Liver (tissue), 3 donors: Measurements from ENCODE around the gene NISCH.

ENCODE experiments used
- EGR1 ChIP-seq, 2 donors: IDR thresholded peaks; 2 replicates each; pipeline ENCODE4 v1.6.1; 2016 to 2018; ENCODE audit warnings: antibody characterized with exemption in 2 of 2, low read depth in 2 of 2
- FOXA1 ChIP-seq: IDR thresholded peaks from 2 replicates; pipeline ENCODE4 v1.6.1; 2016; ENCODE audit warnings: antibody characterized with exemption
- GABPA ChIP-seq, 2 donors: IDR thresholded peaks in 1 of 2; conservative IDR thresholded peaks in 1 of 2; 2 replicates each; pipeline ENCODE4 v1.6.1; 2016; ENCODE audit warnings: antibody characterized with exemption in 2 of 2, mild to moderate bottlenecking in 1 of 2, moderate library complexity in 1 of 2
- HNF4A ChIP-seq, 2 donors: conservative IDR thresholded peaks; 2 replicates each; pipeline ENCODE4 v1.6.1; 2016; ENCODE audit warnings: antibody characterized with exemption in 2 of 2, mild to moderate bottlenecking in 2 of 2
- JUND ChIP-seq, 2 donors: IDR thresholded peaks; 2 replicates each; pipeline ENCODE4 v1.6.1; 2016; ENCODE audit warnings: antibody characterized with exemption in 2 of 2
- RAD21 ChIP-seq, 2 donors: IDR thresholded peaks; 2 replicates each; pipeline ENCODE4 v1.6.1; 2016; ENCODE audit warnings: antibody characterized with exemption in 2 of 2, mild to moderate bottlenecking in 2 of 2
- REST ChIP-seq: IDR thresholded peaks from 2 replicates; pipeline ENCODE4 v1.6.1; 2016; ENCODE audit warnings: antibody characterized with exemption, mild to moderate bottlenecking
- RXRA ChIP-seq, 2 donors: IDR thresholded peaks; 2 replicates each; pipeline ENCODE4 v1.6.1; 2017 to 2018; ENCODE audit warnings: antibody characterized with exemption in 2 of 2, mild to moderate bottlenecking in 1 of 2
- SP1 ChIP-seq: IDR thresholded peaks from 2 replicates; pipeline ENCODE4 v1.6.1; 2018; ENCODE audit warnings: antibody characterized with exemption, mild to moderate bottlenecking
- TAF1 ChIP-seq: conservative IDR thresholded peaks from 2 replicates; pipeline ENCODE4 v1.6.1; 2016; ENCODE audit warnings: antibody characterized with exemption, mild to moderate bottlenecking
- YY1 ChIP-seq: IDR thresholded peaks from 2 replicates; pipeline ENCODE4 v1.6.1; 2016; ENCODE audit warnings: antibody characterized with exemption, mild to moderate bottlenecking
- TF ChIP-seq, protein P1 (sequence below): fragments of 150-350 bp; IDR thresholded peaks from 2 replicates; pipeline ENCODE4 v1.5.1; 2017; ENCODE audit warnings: improper control_type of control experiment, low read depth, low read length; ENCODE audit not compliant: missing input control
- TF ChIP-seq, protein P2 (sequence below): IDR thresholded peaks from 2 replicates; pipeline ENCODE4 v1.6.1; 2016; ENCODE audit warnings: antibody characterized with exemption
- TF ChIP-seq, protein P3 (sequence below): IDR thresholded peaks from 2 replicates; pipeline ENCODE4 v1.6.1; 2016; ENCODE audit warnings: antibody characterized with exemption
- donor health status: healthy.
- donor health status: healthy.

DNA sequence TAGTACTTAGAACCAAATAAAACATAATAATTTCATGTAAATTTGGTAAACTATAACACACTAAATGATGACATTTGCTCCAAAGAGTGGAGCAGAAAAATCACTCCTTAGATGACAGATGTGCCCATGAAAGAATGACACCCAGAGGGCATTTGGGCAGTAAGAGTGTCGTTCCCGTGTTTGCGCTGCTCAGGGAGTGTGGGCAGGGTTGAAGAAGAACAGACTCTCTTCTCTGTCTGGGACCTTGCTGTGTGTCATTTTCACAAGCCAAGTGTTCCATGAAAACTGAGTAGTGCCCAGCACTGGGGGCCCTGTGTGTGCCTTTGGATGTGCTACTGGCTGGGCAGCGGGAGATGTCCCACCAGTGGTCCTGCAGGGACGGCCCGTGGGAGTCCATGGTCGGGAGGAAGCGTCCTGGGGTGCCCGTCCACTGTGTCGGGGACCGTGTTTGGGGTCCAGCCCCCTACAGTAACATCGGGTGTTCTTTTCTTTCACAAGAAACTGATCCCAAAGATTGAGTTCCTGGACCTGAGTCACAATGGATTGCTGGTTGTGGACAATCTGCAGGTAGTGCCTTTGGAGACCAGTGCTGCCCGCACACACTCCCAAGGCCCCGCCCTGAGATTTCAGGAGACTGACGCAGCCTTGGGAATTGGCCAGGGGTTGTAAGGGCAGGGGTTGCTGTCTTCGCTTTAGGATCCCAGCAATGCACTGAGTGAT lies 21.8 kb downstream of the NISCH start:
- TF ChIP-seq RXRA (IDR thresholded peaks at IDR 0.05) (no peak), RAD21 (IDR thresholded peaks at IDR 0.05) (no peak), GABPA (IDR thresholded peaks at IDR 0.05 in 1 of 2, conservative IDR thresholded peaks at IDR 0.05 in 1 of 2) (no peak), REST (no peak), TAF1 (no peak), SP1 (no peak), JUND (IDR thresholded peaks at IDR 0.05) (no peak), YY1 (no peak), EGR1 (IDR thresholded peaks at IDR 0.05; ENCODE audit: low read depth in 2 of 2) (no peak), HNF4A (conservative IDR thresholded peaks at IDR 0.05) (no peak), FOXA1 (no peak)
- TF ChIP-seq, protein P1, sequence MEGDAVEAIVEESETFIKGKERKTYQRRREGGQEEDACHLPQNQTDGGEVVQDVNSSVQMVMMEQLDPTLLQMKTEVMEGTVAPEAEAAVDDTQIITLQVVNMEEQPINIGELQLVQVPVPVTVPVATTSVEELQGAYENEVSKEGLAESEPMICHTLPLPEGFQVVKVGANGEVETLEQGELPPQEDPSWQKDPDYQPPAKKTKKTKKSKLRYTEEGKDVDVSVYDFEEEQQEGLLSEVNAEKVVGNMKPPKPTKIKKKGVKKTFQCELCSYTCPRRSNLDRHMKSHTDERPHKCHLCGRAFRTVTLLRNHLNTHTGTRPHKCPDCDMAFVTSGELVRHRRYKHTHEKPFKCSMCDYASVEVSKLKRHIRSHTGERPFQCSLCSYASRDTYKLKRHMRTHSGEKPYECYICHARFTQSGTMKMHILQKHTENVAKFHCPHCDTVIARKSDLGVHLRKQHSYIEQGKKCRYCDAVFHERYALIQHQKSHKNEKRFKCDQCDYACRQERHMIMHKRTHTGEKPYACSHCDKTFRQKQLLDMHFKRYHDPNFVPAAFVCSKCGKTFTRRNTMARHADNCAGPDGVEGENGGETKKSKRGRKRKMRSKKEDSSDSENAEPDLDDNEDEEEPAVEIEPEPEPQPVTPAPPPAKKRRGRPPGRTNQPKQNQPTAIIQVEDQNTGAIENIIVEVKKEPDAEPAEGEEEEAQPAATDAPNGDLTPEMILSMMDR: no peak
- TF ChIP-seq, protein P2, sequence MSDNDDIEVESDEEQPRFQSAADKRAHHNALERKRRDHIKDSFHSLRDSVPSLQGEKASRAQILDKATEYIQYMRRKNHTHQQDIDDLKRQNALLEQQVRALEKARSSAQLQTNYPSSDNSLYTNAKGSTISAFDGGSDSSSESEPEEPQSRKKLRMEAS: no peak
- TF ChIP-seq, protein P3, sequence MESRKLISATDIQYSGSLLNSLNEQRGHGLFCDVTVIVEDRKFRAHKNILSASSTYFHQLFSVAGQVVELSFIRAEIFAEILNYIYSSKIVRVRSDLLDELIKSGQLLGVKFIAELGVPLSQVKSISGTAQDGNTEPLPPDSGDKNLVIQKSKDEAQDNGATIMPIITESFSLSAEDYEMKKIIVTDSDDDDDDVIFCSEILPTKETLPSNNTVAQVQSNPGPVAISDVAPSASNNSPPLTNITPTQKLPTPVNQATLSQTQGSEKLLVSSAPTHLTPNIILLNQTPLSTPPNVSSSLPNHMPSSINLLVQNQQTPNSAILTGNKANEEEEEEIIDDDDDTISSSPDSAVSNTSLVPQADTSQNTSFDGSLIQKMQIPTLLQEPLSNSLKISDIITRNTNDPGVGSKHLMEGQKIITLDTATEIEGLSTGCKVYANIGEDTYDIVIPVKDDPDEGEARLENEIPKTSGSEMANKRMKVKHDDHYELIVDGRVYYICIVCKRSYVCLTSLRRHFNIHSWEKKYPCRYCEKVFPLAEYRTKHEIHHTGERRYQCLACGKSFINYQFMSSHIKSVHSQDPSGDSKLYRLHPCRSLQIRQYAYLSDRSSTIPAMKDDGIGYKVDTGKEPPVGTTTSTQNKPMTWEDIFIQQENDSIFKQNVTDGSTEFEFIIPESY: no peak
